Ishikawa (cell line): Measurements from ENCODE around the gene AASS.

Experiments used
- CEBPB ChIP-seq: IDR thresholded peaks from 2 replicates; pipeline ENCODE4 v1.6.1; 2012
- CREB1 ChIP-seq: IDR thresholded peaks from 2 replicates; pipeline ENCODE4 v1.6.1; 2012; ENCODE audit warnings: low read depth
- EGR1 ChIP-seq: IDR thresholded peaks from 2 replicates; pipeline ENCODE4 v1.6.1; 2012
- EP300 ChIP-seq: IDR thresholded peaks from 2 replicates; pipeline ENCODE4 v1.6.1; 2012; ENCODE audit warnings: borderline replicate concordance
- FOXM1 ChIP-seq: IDR thresholded peaks from 2 replicates; pipeline ENCODE4 v1.6.1; 2012; ENCODE audit warnings: low read depth, borderline replicate concordance
- MAX ChIP-seq: IDR thresholded peaks from 2 replicates; pipeline ENCODE4 v1.6.1; 2012
- NFIC ChIP-seq: IDR thresholded peaks from 2 replicates; pipeline ENCODE4 v1.6.1; 2012
- RAD21 ChIP-seq: IDR thresholded peaks from 2 replicates; pipeline ENCODE4 v1.6.1; 2012; ENCODE audit warnings: low read depth
- REST ChIP-seq: IDR thresholded peaks from 2 replicates; pipeline ENCODE4 v1.6.1; 2012; ENCODE audit warnings: low read depth, mild to moderate bottlenecking
- TAF1 ChIP-seq: IDR thresholded peaks from 2 replicates; pipeline ENCODE4 v1.6.1; 2012; ENCODE audit warnings: low read depth, mild to moderate bottlenecking
- TCF12 ChIP-seq: IDR thresholded peaks from 2 replicates; pipeline ENCODE4 v1.6.1; 2012; ENCODE audit warnings: low read depth
- TEAD4 ChIP-seq: IDR thresholded peaks from 2 replicates; pipeline ENCODE4 v1.6.1; 2012
- USF1 ChIP-seq: IDR thresholded peaks from 2 replicates; pipeline ENCODE4 v1.6.1; 2012
- YY1 ChIP-seq: IDR thresholded peaks from 2 replicates; pipeline ENCODE4 v1.6.1; 2012; ENCODE audit warnings: low read depth
- ZBTB7A ChIP-seq: IDR thresholded peaks from 2 replicates; pipeline ENCODE4 v1.6.1; 2012; ENCODE audit warnings: low read depth

AASS gene

GRCh38 chr7:122059542-122059941, 84.5 kb downstream of the AASS start:
- TF ChIP-seq USF1, result no peak
- no peak for TF ChIP-seq ZBTB7A
- TF ChIP-seq TCF12, result no peak
- TF ChIP-seq TAF1, result no peak
- TF ChIP-seq CEBPB, result no peak
- TF ChIP-seq RAD21, result no peak
- no peak for TF ChIP-seq CREB1
- TF ChIP-seq EP300, result no peak
- TF ChIP-seq NFIC, result no peak

- TF ChIP-seq TAF1 (no peak), USF1 (no peak), EGR1 (no peak), CREB1 (no peak), CEBPB (no peak), EP300 (no peak), NFIC (no peak), FOXM1 (no peak), MAX (no peak), ZBTB7A (no peak), RAD21 (no peak), TCF12 (no peak), YY1 (no peak), REST (no peak), TEAD4 (no peak)
These were observed 87.1 kb downstream of the AASS start for GRCh38 chr7:122056977-122057376.

GRCh38 chr7:122055073-122055472, 89.0 kb downstream of the AASS start:
- TF ChIP-seq ZBTB7A (no peak), TEAD4 (no peak), USF1 (no peak), FOXM1 (no peak), CREB1 (no peak), EP300 (no peak), NFIC (no peak), REST (no peak), RAD21 (no peak), YY1 (no peak), TAF1 (no peak), TCF12 (no peak)

- TF ChIP-seq TEAD4 (no peak), EGR1 (no peak), YY1 (no peak), CEBPB (no peak), MAX (no peak), USF1 (no peak), RAD21 (no peak), TAF1 (no peak), FOXM1 (no peak), REST (no peak), TCF12 (no peak), CREB1 (no peak), ZBTB7A (no peak), NFIC (no peak), EP300 (no peak)
These were observed 89.7 kb downstream of the AASS start for GRCh38 chr7:122054393-122054792.
